GM19468 (cell line): ENCODE results near the gene HAPLN3.

Experiments
- ATAC-seq: cut with Tn5 transposase; IDR thresholded peaks from one replicate; pipeline ENCODE4 v1.9.1; 2021; ENCODE audit warnings: mild to moderate bottlenecking, moderate library complexity, moderate number of reproducible peaks; ENCODE audit not compliant: unreplicated experiment; ENCODE audit errors: extremely low read depth

Gene HAPLN3

GRCh38 chr15:88871313-88871712, 24.0 kb downstream of the HAPLN3 start:
- no peak for ATAC-seq

- no peak for ATAC-seq
These were observed 29.0 kb downstream of the HAPLN3 start for GRCh38 chr15:88866295-88866881.

GRCh38 chr15:88865498-88866099, 29.7 kb downstream of the HAPLN3 start:
- no peak for ATAC-seq

- no peak for ATAC-seq
These were observed 30.4 kb downstream of the HAPLN3 start for GRCh38 chr15:88864861-88865497.

- no peak for ATAC-seq
These were observed 31.9 kb downstream of the HAPLN3 start for GRCh38 chr15:88863412-88863811.

- ATAC-seq = no peak
These were observed 35.1 kb downstream of the HAPLN3 start for GRCh38 chr15:88860212-88860611.

- no peak for ATAC-seq
These were observed 35.8 kb downstream of the HAPLN3 start for GRCh38 chr15:88859550-88859949.

- ATAC-seq = no peak
These were observed 36.4 kb downstream of the HAPLN3 start for GRCh38 chr15:88858934-88859333.

GRCh38 chr15:88852476-88852875, 42.9 kb downstream of the HAPLN3 start:
- no peak for ATAC-seq

- ATAC-seq = no peak
These were observed 45.8 kb downstream of the HAPLN3 start for GRCh38 chr15:88849376-88850072.

GRCh38 chr15:88848203-88848602, 47.1 kb downstream of the HAPLN3 start:
- no peak for ATAC-seq

GRCh38 chr15:88847144-88847543, 48.2 kb downstream of the HAPLN3 start:
- no peak for ATAC-seq

- ATAC-seq = no peak
These were observed 49.7 kb downstream of the HAPLN3 start for GRCh38 chr15:88845616-88846015.

- ATAC-seq = no peak
These were observed 50.5 kb downstream of the HAPLN3 start for GRCh38 chr15:88844749-88845386.

GRCh38 chr15:88843334-88843733, 52.0 kb downstream of the HAPLN3 start:
- no peak for ATAC-seq

GRCh38 chr15:88842156-88842555, 53.2 kb downstream of the HAPLN3 start:
- no peak for ATAC-seq

- no peak for ATAC-seq
These were observed 54.1 kb downstream of the HAPLN3 start for GRCh38 chr15:88841236-88841635.

- ATAC-seq = no peak
These were observed 55.4 kb downstream of the HAPLN3 start for GRCh38 chr15:88839961-88840360.

- ATAC-seq = no peak
These were observed 56.2 kb downstream of the HAPLN3 start for GRCh38 chr15:88839146-88839545.

GRCh38 chr15:88838667-88839066, 56.7 kb downstream of the HAPLN3 start:
- no peak for ATAC-seq

GRCh38 chr15:88835646-88836045, 59.7 kb downstream of the HAPLN3 start:
- no peak for ATAC-seq
